Esophagus (tissue), 2 donors: ENCODE data around the gene ADAM8. TPM values are rescaled to one million over a fixed set of nuclear protein-coding genes. Genes with fewer than 3 reads are reported as not detected.
"Not testable (repeated sequence)": the region's sequence is repeated elsewhere in the genome, so short reads cannot be mapped to it uniquely, and the experiment has no call there.

Experiments
- H3K27ac ChIP-seq, 2 donors: one replicate each; pipeline ENCODE4 v1.5.1; 2013; ENCODE audit warnings: low read depth in 2 of 2, mild to moderate bottlenecking in 2 of 2, inconsistent platforms in 1 of 2, low read length in 1 of 2, moderate library complexity in 1 of 2
- H3K27me3 ChIP-seq, 2 donors: one replicate each; pipeline ENCODE4 v1.6.1; 2013; ENCODE audit warnings: low read length in 2 of 2, control low read depth in 1 of 2, mild to moderate bottlenecking in 1 of 2; ENCODE audit not compliant: insufficient read depth in 2 of 2, control insufficient read depth in 1 of 2
- H3K36me3 ChIP-seq, 2 donors: one replicate each; pipeline ENCODE4 v1.6.1; 2013; ENCODE audit warnings: low read length in 1 of 2; ENCODE audit not compliant: control insufficient read depth in 2 of 2, insufficient read depth in 2 of 2
- H3K4me1 ChIP-seq, 2 donors: one replicate each; pipeline ENCODE4 v1.6.1; 2013; ENCODE audit warnings: low read length in 1 of 2; ENCODE audit not compliant: control insufficient read depth in 2 of 2, insufficient read depth in 2 of 2
- H3K4me3 ChIP-seq, 2 donors: one replicate each; pipeline ENCODE4 v1.5.1; 2013; ENCODE audit warnings: low read length in 2 of 2, mild to moderate bottlenecking in 2 of 2, low read depth in 1 of 2, moderate library complexity in 1 of 2
- H3K9me3 ChIP-seq, 2 donors: one replicate each; pipeline ENCODE4 v1.6.1; 2013; ENCODE audit warnings: mild to moderate bottlenecking in 2 of 2, low read depth in 1 of 2, low read length in 1 of 2, moderate library complexity in 1 of 2; ENCODE audit not compliant: control insufficient read depth in 2 of 2, insufficient read depth in 1 of 2
- WGBS, 2 donors: extraction: QIAGEN DNeasy Blood & Tissue Kit; methylation state at CpG; one replicate each; pipeline ENCODE4 v1.1.7; 2013; 5-methylcytosine and 5-hydroxymethylcytosine counted together
- polyA plus RNA-seq, 2 donors: library from polyadenylated mRNA; stranded (reverse); fragments of 200-250 nt; gene quantifications; one replicate each; pipeline ENCODE4 v1.2.3, GENCODE V29; 2013
- donor health status: healthy with polysubstance abuse.
- donor health status: Bipolar disorder and iron deficiency.

ADAM8 gene
- polyA plus RNA-seq: 1 to 10 TPM; 2.4 to 2.6 TPM

GRCh38 chr10:133276435-133277201 lies at the start of gene ADAM8:
Gene ADAM8 (minus strand): TSS chr10:133276868. CDS start chr10:133276817, 51 bp downstream.
- WGBS, 2 donors: 6 to 8% methylated on average over 52 to 63 of the region's 63 CpGs
- Histone ChIP-seq H3K4me1 (peaks cover 2 to 5% of the 10 kb centered on the region in 2 donors), H3K36me3 (peaks cover 0 to 23% of the 10 kb centered on the region in 2 donors), H3K27ac (no peak within 1 kb of the TSS), H3K27me3 (no peaks in the 10 kb centered on the region), H3K4me3 (peak within 1 kb of the TSS; percentile 21 to 32), H3K9me3 (no peaks in the 10 kb centered on the region)

- Histone ChIP-seq H3K27me3 (peaks cover 3 to 25% of the 10 kb centered on the region in 2 donors), H3K9me3 (no peaks in the 10 kb centered on the region), H3K4me1 (peaks cover 6 to 8% of the 10 kb centered on the region in 2 donors), H3K4me3 (peak overlapping the region in 1 of 2 donors; percentile 8), H3K36me3 (no peaks in the 10 kb centered on the region), H3K27ac (no peak overlapping the region)
- WGBS, 2 donors: 34 to 41% methylated on average over 9 of the region's 9 CpGs
Observed at GRCh38 chr10:133326223-133326551, 49.5 kb upstream of the ADAM8 start.

DNA sequence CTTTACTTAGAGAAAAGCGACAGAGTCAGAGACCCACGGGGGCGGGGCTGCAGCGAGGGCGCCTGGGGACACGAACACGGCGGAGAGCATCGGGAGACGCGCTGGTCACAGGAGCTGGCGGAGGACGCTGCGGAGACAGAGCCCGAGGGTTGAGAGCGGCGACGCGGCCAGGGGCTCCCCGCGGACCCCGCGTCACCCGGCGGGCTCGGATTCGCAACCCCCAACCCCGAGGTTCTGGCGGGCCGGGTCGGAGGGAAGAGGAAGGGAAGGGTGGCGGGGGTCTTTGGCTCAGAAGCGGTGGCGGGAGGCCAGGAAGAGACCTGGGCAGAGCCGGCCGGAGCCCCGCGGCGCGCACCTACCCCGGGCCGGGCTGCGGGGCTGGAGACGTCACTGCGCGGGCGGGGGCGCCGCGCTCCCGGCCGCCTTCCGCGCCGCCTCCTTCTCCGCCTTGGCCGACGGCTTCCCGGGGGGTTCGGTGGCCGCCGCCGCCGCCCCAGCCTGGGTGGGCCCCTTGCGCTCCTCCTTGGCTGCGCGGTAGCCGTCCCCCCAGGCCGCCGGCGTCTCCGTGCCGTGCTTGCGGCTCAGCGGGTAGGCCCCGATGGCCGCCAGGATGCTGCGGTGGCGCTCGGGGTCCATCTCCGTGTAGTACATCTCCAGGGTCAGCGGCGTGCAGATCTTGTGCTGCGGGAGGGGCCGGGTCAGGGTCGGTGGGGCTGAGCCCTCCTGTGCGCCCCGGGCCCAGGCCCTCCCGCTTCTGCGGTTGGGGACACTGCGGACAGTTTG lies 49.0 kb upstream of the ADAM8 start:
- WGBS, 2 donors: 1 to 3% methylated on average over 71 to 91 of the region's 91 CpGs
- H3K27me3 ChIP-seq: peaks cover 3 to 27% of the 10 kb centered on the region in 2 donors
- H3K4me1 ChIP-seq: peaks cover 6 to 8% of the 10 kb centered on the region in 2 donors
- H3K27ac ChIP-seq: no peak overlapping the region
- H3K4me3 ChIP-seq: peak overlapping the region; percentile 8 to 23
- H3K36me3 ChIP-seq: no peaks in the 10 kb centered on the region
- no peaks in the 10 kb centered on the region for H3K9me3 ChIP-seq

DNA sequence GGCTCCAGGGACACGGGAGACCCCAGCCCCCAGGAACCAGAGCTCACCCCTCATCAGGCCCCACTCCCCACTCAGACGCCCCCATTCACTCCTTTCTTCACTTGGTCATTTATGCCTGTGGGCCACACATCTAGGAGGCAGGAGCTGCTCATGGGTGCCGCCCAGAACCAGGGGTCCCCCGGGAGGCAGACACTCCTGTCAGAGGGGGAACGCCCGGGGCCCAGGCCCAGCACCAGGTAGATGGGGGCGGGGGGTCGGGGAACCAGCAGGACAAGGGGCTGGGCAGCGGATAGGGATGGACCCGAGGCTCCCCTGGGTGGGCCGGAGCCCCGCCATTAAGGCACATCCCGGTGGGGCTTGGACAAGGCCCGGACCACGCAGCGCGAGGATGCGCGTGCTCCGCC lies 48.2 kb upstream of the ADAM8 start:
- Histone ChIP-seq H3K9me3 (no peaks in the 10 kb centered on the region), H3K4me3 (no peak overlapping the region), H3K36me3 (no peaks in the 10 kb centered on the region), H3K4me1 (peaks cover 6 to 8% of the 10 kb centered on the region in 2 donors), H3K27ac (no peak overlapping the region), H3K27me3 (peaks cover 3 to 27% of the 10 kb centered on the region in 2 donors)
- 18% methylated on average over 20 of the region's 20 CpGs for WGBS, 2 donors

GRCh38 chr10:133324198-133324792 lies 47.6 kb upstream of the ADAM8 start:
- H3K4me3 ChIP-seq: no peak overlapping the region

GRCh38 chr10:133322064-133322709 lies 45.5 kb upstream of the ADAM8 start:
- not testable (repeated sequence) for H3K9me3 ChIP-seq
- 80% methylated on average over 12 of the region's 14 CpGs for WGBS, 2 donors

More at GRCh38 chr10:133324198-133324792, 47.6 kb upstream of the ADAM8 start:
- no peaks in the 10 kb centered on the region for H3K9me3 ChIP-seq
- WGBS, 2 donors: 6 to 8% methylated on average over 9 to 13 of the region's 13 CpGs
- no peak overlapping the region for H3K27ac ChIP-seq
- no peaks in the 10 kb centered on the region for H3K36me3 ChIP-seq
- H3K4me1 ChIP-seq: peaks cover 6 to 10% of the 10 kb centered on the region in 2 donors
- H3K27me3 ChIP-seq: peaks cover 3 to 27% of the 10 kb centered on the region in 2 donors

GRCh38 chr10:133320852-133321422 lies 44.3 kb upstream of the ADAM8 start:
- not testable (repeated sequence) for H3K36me3 ChIP-seq, H3K27ac ChIP-seq, H3K9me3 ChIP-seq, H3K4me3 ChIP-seq
- Histone ChIP-seq H3K4me1 (peaks cover 0 to 15% of the 10 kb centered on the region in 2 donors), H3K27me3 (peaks cover 0 to 12% of the 10 kb centered on the region in 2 donors)
- WGBS, 2 donors: 93 to 95% methylated on average over 6 of the region's 6 CpGs

More at GRCh38 chr10:133322064-133322709, 45.5 kb upstream of the ADAM8 start:
- H3K27ac ChIP-seq, H3K4me3 ChIP-seq, H3K36me3 ChIP-seq: not testable (repeated sequence)
- peaks cover 6 to 20% of the 10 kb centered on the region in 2 donors for H3K4me1 ChIP-seq
- peaks cover 3 to 24% of the 10 kb centered on the region in 2 donors for H3K27me3 ChIP-seq

- peak overlapping the region; percentile 24 to 44 for H3K4me3 ChIP-seq
- H3K27ac ChIP-seq: no peak overlapping the region
- H3K9me3 ChIP-seq: peaks cover 0 to 3% of the 10 kb centered on the region in 2 donors
- H3K27me3 ChIP-seq: peaks cover 0 to 2% of the 10 kb centered on the region in 2 donors
- peaks cover 0 to 12% of the 10 kb centered on the region in 2 donors for H3K4me1 ChIP-seq
- WGBS, 2 donors: 9% methylated on average over 49 to 51 of the region's 51 CpGs
- no peaks in the 10 kb centered on the region for H3K36me3 ChIP-seq
Observed at GRCh38 chr10:133318494-133319127, 41.9 kb upstream of the ADAM8 start.
